ENCODE measurements around the gene OR5K2. TPM values are rescaled to one million over a fixed set of nuclear protein-coding genes. Genes with fewer than 3 reads are reported as not detected.

The OR5K2 gene
- total RNA-seq, 4 donors from 2014 or later, result not detected

GRCh38 chr3:98519351-98519750, 21.9 kb downstream of the OR5K2 start:
- Histone ChIP-seq H3K27ac (no peak overlapping the region), H3K4me3 (replicated peaks in 1 of 3) (no peak overlapping the region), H3K9me3 (no peaks in the 10 kb centered on the region), H3K27me3 (no peaks in the 10 kb centered on the region), H3K4me1 (peaks cover 11 to 16% of the 10 kb centered on the region in 2 donors), H3K36me3 (peaks cover 11 to 15% of the 10 kb centered on the region in 2 donors)
- TF ChIP-seq POLR2A (IDR thresholded peaks at IDR 0.05) (no peak), CTCF (IDR thresholded peaks at IDR 0.05) (no peak)
- WGBS, 2 donors, result 95 to 100% methylated on average over 1 of the region's 1 CpG
- DNase-seq, result no peak
- intact Hi-C loops (cut with DNase I), result no loop called here

GRCh38 chr3:98521897-98522543, 24.5 kb downstream of the OR5K2 start:
- peak; percentile 47 to 50 for DNase-seq
- WGBS, 2 donors, result 1% methylated on average over 16 of the region's 16 CpGs
- Histone ChIP-seq H3K27me3 (no peaks in the 10 kb centered on the region), H3K27ac (peak overlapping the region; percentile 90 to 91 (median 91)), H3K4me1 (peaks cover 11 to 16% of the 10 kb centered on the region in 2 donors), H3K4me3 (replicated peaks in 1 of 3) (peak overlapping the region; percentile 26 to 76 (median 65)), H3K9me3 (no peaks in the 10 kb centered on the region), H3K36me3 (peaks cover 0 to under 1% of the 10 kb centered on the region in 2 donors)
- TF ChIP-seq CTCF (IDR thresholded peaks at IDR 0.05), result no peak
- TF ChIP-seq POLR2A (IDR thresholded peaks at IDR 0.05), result no peak
- intact Hi-C loops (cut with DNase I), result no loop called here

GRCh38 chr3:98522544-98523281, 25.2 kb downstream of the OR5K2 start, which contains the start of gene CLDND1:
CLDND1 (minus strand) TSS chr3:98522902; CDS start chr3:98521424, 1,478 bp downstream.
- no peaks in the 10 kb centered on the region for H3K9me3 ChIP-seq
- TF ChIP-seq CTCF (IDR thresholded peaks at IDR 0.05) (no peak), POLR2A (IDR thresholded peaks at IDR 0.05) (peak in 1 of 2 donors; percentile 87)
- intact Hi-C loops (cut with DNase I), result no loop called here
- H3K4me1 ChIP-seq, result peaks cover 11 to 16% of the 10 kb centered on the region in 2 donors
- 0% methylated on average over 49 of the region's 63 CpGs for WGBS, 2 donors
- no peaks in the 10 kb centered on the region for H3K36me3 ChIP-seq
- no peaks in the 10 kb centered on the region for H3K27me3 ChIP-seq
- H3K27ac ChIP-seq, result peak within 1 kb of the TSS; percentile 90 to 91 (median 91)
- DNase-seq, result peak; percentile 96 to 98
- peak within 1 kb of the TSS; percentile 26 to 76 (median 65) for H3K4me3 ChIP-seq (replicated peaks in 1 of 3)

- TF ChIP-seq CTCF (IDR thresholded peaks at IDR 0.05) (no peak), POLR2A (IDR thresholded peaks at IDR 0.05) (no peak)
- Histone ChIP-seq H3K27me3 (no peaks in the 10 kb centered on the region), H3K4me1 (peaks cover 7 to 11% of the 10 kb centered on the region in 2 donors), H3K4me3 (replicated peaks in 1 of 3) (no peak overlapping the region), H3K27ac (no peak overlapping the region), H3K9me3 (no peaks in the 10 kb centered on the region), H3K36me3 (no peaks in the 10 kb centered on the region)
- no peak for DNase-seq
- intact Hi-C loops (cut with DNase I), result no loop called here
- WGBS, 2 donors, result 85 to 86% methylated on average over 6 of the region's 6 CpGs
Observed at GRCh38 chr3:98525494-98525893, 28.0 kb downstream of the OR5K2 start.
